SK-N-SH (cell line): ENCODE results near the gene RDX. TPM values are rescaled to one million over a fixed set of nuclear protein-coding genes. Genes with fewer than 3 reads are reported as not detected.

Experiments used
- CTCF ChIA-PET: fragments of 300-600, 350-600 bp; formaldehyde crosslinking; extraction: SDS; loops from one replicate; lab custom pipeline; 2021; lab: Yijun Ruan, JAX
- POLR2A ChIA-PET: fragments of 350-600 bp; sonication (Branson Sonifier 250); formaldehyde crosslinking; extraction: SDS; loops from one replicate; lab custom pipeline; 2020; ENCODE audit warnings: antibody characterized with exemption, inconsistent platforms; lab: Yijun Ruan, JAX
- DNase-seq: peaks from one replicate; pipeline ENCODE4 v3.0.0; 2012
- H2AFZ ChIP-seq: fragments of 200-600 bp; sonication (generic); 2 replicates; pipeline ENCODE4 v1.8.1; 2016; ENCODE audit warnings: antibody characterized with exemption, mild to moderate bottlenecking, low read depth
- H3F3A ChIP-seq: fragments of 200-600 bp; sonication (generic); replicated peaks from 2 replicates; pipeline ENCODE3; 2016; ENCODE audit warnings: antibody characterized with exemption, mild to moderate bottlenecking; ENCODE audit not compliant: insufficient read depth
- H3K27ac ChIP-seq, 2 experiments: fragments of 200-500 bp in 1 of 2; fragments of 200-600 bp in 1 of 2; sonication (Bioruptor generic) in 1 of 2; sonication (generic), shearing (Covaris generic) in 1 of 2; 2 replicates each; pipeline versions ENCODE4 v1.5.1 to v1.6.1; 2014 to 2016; ENCODE audit warnings: low read depth in 2 of 2, inconsistent platforms in 1 of 2, low read length in 1 of 2, mild to moderate bottlenecking in 1 of 2, mixed read lengths in 1 of 2
- H3K27me3 ChIP-seq: fragments of 200-600 bp; sonication (generic), shearing (Covaris generic); 2 replicates; pipeline ENCODE4 v1.6.1; 2016; ENCODE audit warnings: mixed run types; ENCODE audit not compliant: insufficient read depth
- H3K36me3 ChIP-seq, 2 experiments: fragments of 200-500 bp in 1 of 2; fragments of 200-600 bp in 1 of 2; sonication (Bioruptor generic) in 1 of 2; sonication (generic) in 1 of 2; replicated peaks in 1 of 2; 2 replicates each; pipeline versions ENCODE3 to v1.5.1; 2014 to 2016; ENCODE audit warnings: low read length in 1 of 2, mild to moderate bottlenecking in 1 of 2; ENCODE audit not compliant: insufficient read depth in 2 of 2, control insufficient read depth in 1 of 2
- H3K4me1 ChIP-seq, 2 experiments: fragments of 200-500 bp in 1 of 2; fragments of 200-600 bp in 1 of 2; sonication (Bioruptor generic) in 1 of 2; sonication (generic), shearing (Covaris generic) in 1 of 2; 2 replicates each; pipeline versions ENCODE4 v1.5.1 to v1.6.1; 2014 to 2016; ENCODE audit warnings: low read depth in 1 of 2, low read length in 1 of 2, mixed run types in 1 of 2; ENCODE audit not compliant: insufficient read depth in 2 of 2, control insufficient read depth in 1 of 2
- H3K4me2 ChIP-seq: fragments of 200-600 bp; sonication (generic), shearing (Covaris generic); 2 replicates; pipeline ENCODE4 v1.6.1; 2017; ENCODE audit warnings: mixed run types
- H3K4me3 ChIP-seq, 2 experiments: fragments of 200-500 bp in 1 of 2; fragments of 200-600 bp in 1 of 2; sonication (Bioruptor generic) in 1 of 2; sonication (generic), shearing (Covaris generic) in 1 of 2; 2 replicates each; pipeline versions ENCODE4 v1.5.1 to v1.8.1; 2014 to 2016; ENCODE audit warnings: low read depth in 2 of 2, inconsistent platforms in 1 of 2, low read length in 1 of 2, mild to moderate bottlenecking in 1 of 2, mixed read lengths in 1 of 2, moderate library complexity in 1 of 2
- H3K79me2 ChIP-seq: fragments of 200-600 bp; sonication (generic); 2 replicates; pipeline ENCODE4 v1.8.1; 2017; ENCODE audit warnings: mild to moderate bottlenecking; ENCODE audit not compliant: insufficient read depth
- H3K9ac ChIP-seq: fragments of 200-600 bp; sonication (generic); 2 replicates; pipeline ENCODE4 v1.6.1; 2017; ENCODE audit warnings: mixed run types
- H3K9me2 ChIP-seq: fragments of 200-600 bp; sonication (generic); 2 replicates; pipeline ENCODE4 v1.6.1; 2017; ENCODE audit warnings: mixed run types
- H3K9me3 ChIP-seq: fragments of 200-600 bp; sonication (generic); 2 replicates; pipeline ENCODE4 v1.6.1; 2017; ENCODE audit warnings: mixed run types, mild to moderate bottlenecking, moderate library complexity
- H4K20me1 ChIP-seq: fragments of 200-600 bp; sonication (generic); 2 replicates; pipeline ENCODE4 v1.6.1; 2017; ENCODE audit warnings: mild to moderate bottlenecking, mixed run types; ENCODE audit not compliant: insufficient read depth
- CHD2 ChIP-seq: fragments of 150-350 bp; IDR thresholded peaks from 2 replicates; pipeline ENCODE4 v1.6.1; 2018; ENCODE audit warnings: low read length; ENCODE audit not compliant: partially characterized antibody
- CTCF ChIP-seq: fragments of 200-600 bp; sonication (generic); IDR thresholded peaks from 2 replicates; pipeline ENCODE4 v1.6.1; 2017; ENCODE audit warnings: antibody characterized with exemption, mild to moderate bottlenecking, moderate library complexity
- EP300 ChIP-seq, 2 experiments: IDR thresholded peaks; 2 replicates each; pipeline versions ENCODE4 v1.4.0 to v1.6.1; 2012; ENCODE audit warnings: borderline replicate concordance in 1 of 2, low read depth in 1 of 2, low read length in 1 of 2
- FOSL2 ChIP-seq: IDR thresholded peaks from 2 replicates; pipeline ENCODE4 v1.4.0; 2012; ENCODE audit warnings: low read depth, mild to moderate bottlenecking, moderate library complexity, borderline replicate concordance
- FOXJ3 ChIP-seq: sonication (generic); formaldehyde crosslinking; IDR thresholded peaks from 2 replicates; pipeline ENCODE4 v1.5.1; 2020; ENCODE audit warnings: mild to moderate bottlenecking, missing genetic modification reagents
- FOXM1 ChIP-seq: IDR thresholded peaks from 2 replicates; pipeline ENCODE4 v1.4.0; 2012; ENCODE audit warnings: low read depth, mild to moderate bottlenecking
- GATA2 ChIP-seq: sonication (generic); formaldehyde crosslinking; IDR thresholded peaks from 2 replicates; pipeline ENCODE4 v1.5.0; 2020; ENCODE audit warnings: mild to moderate bottlenecking, missing genetic modification reagents
- IRF3 ChIP-seq: fragments of 150-350 bp; IDR thresholded peaks from 2 replicates; pipeline ENCODE4 v1.6.1; 2016; ENCODE audit warnings: mild to moderate bottlenecking, low read depth, low read length
- JUND ChIP-seq: IDR thresholded peaks from 2 replicates; pipeline ENCODE4 v1.4.0; 2012
- NFIC ChIP-seq: IDR thresholded peaks from 2 replicates; pipeline ENCODE4 v1.4.0; 2012; ENCODE audit warnings: borderline replicate concordance
- NRF1 ChIP-seq: IDR thresholded peaks from 2 replicates; pipeline ENCODE4 v1.6.1; 2012; ENCODE audit warnings: low read depth, mild to moderate bottlenecking, low read length
- POLR2AphosphoS5 ChIP-seq: IDR thresholded peaks from 2 replicates; pipeline ENCODE4 v1.6.1; 2012; ENCODE audit warnings: low read depth, low read length
- RCOR1 ChIP-seq: fragments of 150-350 bp; IDR thresholded peaks from 2 replicates; pipeline ENCODE4 v1.6.1; 2017; ENCODE audit warnings: antibody characterized with exemption, low read length
- RXRA ChIP-seq: IDR thresholded peaks from 2 replicates; pipeline ENCODE4 v1.4.0; 2012; ENCODE audit warnings: low read depth, mild to moderate bottlenecking, borderline replicate concordance
- SIN3A ChIP-seq: IDR thresholded peaks from 2 replicates; pipeline ENCODE4 v1.6.1; 2012; ENCODE audit warnings: low read depth, mild to moderate bottlenecking, low read length, moderate library complexity, borderline replicate concordance
- SMC3 ChIP-seq: IDR thresholded peaks from 2 replicates; pipeline ENCODE4 v1.6.1; 2012; ENCODE audit warnings: low read depth, low read length, improper control_type of control experiment
- TAF1 ChIP-seq: IDR thresholded peaks from 2 replicates; pipeline ENCODE4 v1.6.1; 2012; ENCODE audit warnings: low read depth, mild to moderate bottlenecking, low read length, moderate library complexity, borderline replicate concordance
- TCF12 ChIP-seq: IDR thresholded peaks from 2 replicates; pipeline ENCODE4 v1.4.0; 2012
- USF1 ChIP-seq: IDR thresholded peaks from 2 replicates; pipeline ENCODE4 v1.4.0; 2012; ENCODE audit warnings: low read depth, borderline replicate concordance
- USF2 ChIP-seq: fragments of 150-350 bp; IDR thresholded peaks from 2 replicates; pipeline ENCODE4 v1.6.1; 2017; ENCODE audit warnings: antibody characterized with exemption, low read length, low read depth, borderline replicate concordance
- YY1 ChIP-seq: IDR thresholded peaks from 2 replicates; pipeline ENCODE4 v1.4.0; 2012; ENCODE audit warnings: low read depth, mild to moderate bottlenecking
- ZBTB33 ChIP-seq: IDR thresholded peaks from 2 replicates; pipeline ENCODE4 v1.4.0; 2012; ENCODE audit warnings: low read depth, borderline replicate concordance
- WGBS: methylation state at CpG from one replicate; pipeline ENCODE4 v1.1.6; 2017; ENCODE audit warnings: low lambda C conversion rate; 5-methylcytosine and 5-hydroxymethylcytosine counted together
- polyA plus RNA-seq, 3 experiments: library from polyadenylated mRNA; depleted of rRNA; stranded (reverse); fragments of >200 nt; gene quantifications; 2 replicates each; pipeline ENCODE4 v1.2.3, GENCODE V29; 2012

The RDX gene
- polyA plus RNA-seq, 1 of the 3 experiments (the other 2 are of a cell fraction): 29.4 TPM

GRCh38 chr11:110160437-110160836 lies 136.0 kb downstream of the RDX start:
- no peak overlapping the region for H3K4me2 ChIP-seq
- H4K20me1 ChIP-seq: no peaks in the 10 kb centered on the region
- no peak overlapping the region for H2AFZ ChIP-seq
- H3K4me3 ChIP-seq: no peak overlapping the region
- no peaks in the 10 kb centered on the region for H3K79me2 ChIP-seq
- no peaks in the 10 kb centered on the region for H3K9me2 ChIP-seq
- H3K9ac ChIP-seq: no peak overlapping the region
- H3K27me3 ChIP-seq: no peaks in the 10 kb centered on the region
- ChIA-PET CTCF (no interaction called here), POLR2A (no interaction called here)
- WGBS: 92% methylated on average over 2 of the region's 2 CpGs
- no peaks in the 10 kb centered on the region for H3K4me1 ChIP-seq
- no peaks in the 10 kb centered on the region for H3K9me3 ChIP-seq
- peaks cover 23 to 34% of the 10 kb centered on the region in 2 experiments for H3K36me3 ChIP-seq
- peaks cover 3% of the 10 kb centered on the region for H3F3A ChIP-seq
- TF ChIP-seq RXRA (no peak), JUND (no peak), CTCF (no peak), TCF12 (no peak), FOSL2 (no peak), TAF1 (no peak), GATA2 (CRISPR knock-in tag) (no peak), FOXM1 (no peak), ZBTB33 (no peak), NRF1 (no peak), SMC3 (no peak), YY1 (no peak), CHD2 (no peak), USF1 (no peak), NFIC (no peak)
- TF ChIP-seq, all 33 proteins: peak for 0
- no peak for DNase-seq
- H3K27ac ChIP-seq: no peak overlapping the region

- H3K27me3 ChIP-seq: no peaks in the 10 kb centered on the region
- H3F3A ChIP-seq: peaks cover 3% of the 10 kb centered on the region
- DNase-seq: no peak
- 79% methylated on average over 3 of the region's 3 CpGs for WGBS
- no peaks in the 10 kb centered on the region for H4K20me1 ChIP-seq
- ChIA-PET POLR2A (no interaction called here), CTCF (interaction anchor here (1.5 kb wide), 1 partner anchor 67 kb away, joined by 4 read pairs; no protein-coding TSS in a partner anchor)
- no peak overlapping the region for H2AFZ ChIP-seq
- no peaks in the 10 kb centered on the region for H3K4me1 ChIP-seq
- H3K27ac ChIP-seq: no peak overlapping the region
- no peak overlapping the region for H3K4me3 ChIP-seq
- H3K9me2 ChIP-seq: no peaks in the 10 kb centered on the region
- H3K9me3 ChIP-seq: no peaks in the 10 kb centered on the region
- no peaks in the 10 kb centered on the region for H3K79me2 ChIP-seq
- H3K9ac ChIP-seq: no peak overlapping the region
- peaks cover 21 to 34% of the 10 kb centered on the region in 2 experiments for H3K36me3 ChIP-seq
- H3K4me2 ChIP-seq: no peak overlapping the region
- no peak for TF ChIP-seq POLR2AphosphoS5
- no peak for TF ChIP-seq USF1
- no peak for TF ChIP-seq FOSL2
- TF ChIP-seq TCF12: no peak
- no peak for TF ChIP-seq FOXJ3 (CRISPR knock-in tag)
- no peak for TF ChIP-seq USF2
- no peak for TF ChIP-seq RCOR1
- TF ChIP-seq CHD2: no peak
- TF ChIP-seq IRF3: no peak
- TF ChIP-seq EP300 (IDR thresholded peaks at IDR 0.05; ENCODE audit: borderline replicate concordance in 1 of 2, low read depth in 1 of 2, low read length in 1 of 2): no peak
- TF ChIP-seq JUND: no peak
- TF ChIP-seq SIN3A: no peak
- TF ChIP-seq FOXM1: no peak
Observed at GRCh38 chr11:110160016-110160415, 136.4 kb downstream of the RDX start.
